Urothelium cell line (cell line): ENCODE results near the gene BCAS3.
A peak's percentile ranks its signal among the peaks of the same experiment; 100 is the strongest.
"Not testable (repeated sequence)": the region's sequence is repeated elsewhere in the genome, so short reads cannot be mapped to it uniquely, and the experiment has no call there.

Experiments used
- DNase-seq: peaks from one replicate; pipeline ENCODE4 v3.0.0; 2011; ENCODE audit warnings: low spot score, mixed read lengths
- FAIRE-seq: peaks from 2 replicates; lab custom pipeline; 2011; peaks lifted over from hg19 to GRCh38; lab: Jason Lieb, UNC

BCAS3 gene

GRCh38 chr17:60671482-60671881 is 6.2 kb upstream of the BCAS3 start:
- DNase-seq (no peak), FAIRE-seq (no peak)

GRCh38 chr17:60674637-60675036 is 3.0 kb upstream of the BCAS3 start:
- FAIRE-seq, DNase-seq: not testable (repeated sequence)

- no peak for FAIRE-seq
- no peak for DNase-seq
Measured at GRCh38 chr17:60675997-60676396, 1.7 kb upstream of the BCAS3 start.

GRCh38 chr17:60676758-60677307 is 818 bp upstream of the BCAS3 start:
- FAIRE-seq = no peak
- DNase-seq = no peak

GRCh38 chr17:60678118-60678444 is 430 bp downstream of the BCAS3 start:
- FAIRE-seq (no peak), DNase-seq (no peak)

- DNase-seq (no peak), FAIRE-seq (no peak)
Measured at GRCh38 chr17:60679287-60679686, 1.6 kb downstream of the BCAS3 start.

- DNase-seq = no peak
- FAIRE-seq = no peak
Measured at GRCh38 chr17:60680754-60681153, 3.1 kb downstream of the BCAS3 start.

- DNase-seq (no peak), FAIRE-seq (no peak)
Measured at GRCh38 chr17:60685437-60685836, 7.8 kb downstream of the BCAS3 start.

GRCh38 chr17:60695960-60696359 is 18.3 kb downstream of the BCAS3 start:
- DNase-seq (no peak), FAIRE-seq (no peak)

GRCh38 chr17:60699090-60699489 is 21.4 kb downstream of the BCAS3 start:
- FAIRE-seq = no peak

GRCh38 chr17:60704170-60704569 is 26.5 kb downstream of the BCAS3 start:
- FAIRE-seq = no peak
- DNase-seq = no peak

More at GRCh38 chr17:60699090-60699489, 21.4 kb downstream of the BCAS3 start:
- no peak for DNase-seq

GRCh38 chr17:60712675-60713074 is 35.0 kb downstream of the BCAS3 start:
- no peak for FAIRE-seq
- no peak for DNase-seq

- no peak for DNase-seq
- peak; percentile 90 for FAIRE-seq
Measured at GRCh38 chr17:60713608-60714007, 36.0 kb downstream of the BCAS3 start.

GRCh38 chr17:60716766-60717165 is 39.1 kb downstream of the BCAS3 start:
- FAIRE-seq (no peak), DNase-seq (no peak)

- FAIRE-seq = peak; percentile 62
- DNase-seq = no peak
Measured at GRCh38 chr17:60717814-60718213, 40.2 kb downstream of the BCAS3 start.

- peak; percentile 90 for FAIRE-seq
- DNase-seq = peak; percentile 81
Measured at GRCh38 chr17:60720763-60721531, 43.3 kb downstream of the BCAS3 start.

- DNase-seq (no peak), FAIRE-seq (no peak)
Measured at GRCh38 chr17:60724647-60725046, 47.0 kb downstream of the BCAS3 start.

- DNase-seq (no peak), FAIRE-seq (peak; percentile 58)
Measured at GRCh38 chr17:60729854-60730253, 52.2 kb downstream of the BCAS3 start.

GRCh38 chr17:60730273-60730672 is 52.6 kb downstream of the BCAS3 start:
- DNase-seq = no peak
- no peak for FAIRE-seq

- FAIRE-seq = no peak
- DNase-seq = no peak
Measured at GRCh38 chr17:60738287-60738686, 60.6 kb downstream of the BCAS3 start.

- no peak for FAIRE-seq
- no peak for DNase-seq
Measured at GRCh38 chr17:60740584-60740983, 62.9 kb downstream of the BCAS3 start.

- no peak for DNase-seq
- FAIRE-seq = no peak
Measured at GRCh38 chr17:60741031-60741430, 63.4 kb downstream of the BCAS3 start.

GRCh38 chr17:60743282-60743681 is 65.6 kb downstream of the BCAS3 start:
- FAIRE-seq (no peak), DNase-seq (no peak)
